ENCODE results near the gene KRTAP5-8.

GRCh38 chr11:71538666-71538990 is 803 bp downstream of the KRTAP5-8 start:
- TF ChIP-seq CTCF (IDR thresholded peaks at IDR 0.05) (no peak), POLR2AphosphoS5 (IDR thresholded peaks at IDR 0.05) (no peak), POLR2A (IDR thresholded peaks at IDR 0.05) (no peak)

Measured in stomach (tissue), 4 donors.